ENCODE results near the gene CPM.

GRCh38 chr12:68981516-68981915 is 48.5 kb upstream of the CPM start:
- TF ChIP-seq, protein P1, sequence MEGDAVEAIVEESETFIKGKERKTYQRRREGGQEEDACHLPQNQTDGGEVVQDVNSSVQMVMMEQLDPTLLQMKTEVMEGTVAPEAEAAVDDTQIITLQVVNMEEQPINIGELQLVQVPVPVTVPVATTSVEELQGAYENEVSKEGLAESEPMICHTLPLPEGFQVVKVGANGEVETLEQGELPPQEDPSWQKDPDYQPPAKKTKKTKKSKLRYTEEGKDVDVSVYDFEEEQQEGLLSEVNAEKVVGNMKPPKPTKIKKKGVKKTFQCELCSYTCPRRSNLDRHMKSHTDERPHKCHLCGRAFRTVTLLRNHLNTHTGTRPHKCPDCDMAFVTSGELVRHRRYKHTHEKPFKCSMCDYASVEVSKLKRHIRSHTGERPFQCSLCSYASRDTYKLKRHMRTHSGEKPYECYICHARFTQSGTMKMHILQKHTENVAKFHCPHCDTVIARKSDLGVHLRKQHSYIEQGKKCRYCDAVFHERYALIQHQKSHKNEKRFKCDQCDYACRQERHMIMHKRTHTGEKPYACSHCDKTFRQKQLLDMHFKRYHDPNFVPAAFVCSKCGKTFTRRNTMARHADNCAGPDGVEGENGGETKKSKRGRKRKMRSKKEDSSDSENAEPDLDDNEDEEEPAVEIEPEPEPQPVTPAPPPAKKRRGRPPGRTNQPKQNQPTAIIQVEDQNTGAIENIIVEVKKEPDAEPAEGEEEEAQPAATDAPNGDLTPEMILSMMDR (conservative IDR thresholded peaks at IDR 0.05), result no peak
- TF ChIP-seq EZH2 (IDR thresholded peaks at IDR 0.05; ENCODE audit: low read depth), result no peak
